GM12873 (cell line): Measurements from ENCODE around the gene KCNF1.

ENCODE experiments used
- TF ChIP-seq, protein P1 (sequence below): IDR thresholded peaks from 2 replicates; pipeline ENCODE4 v1.5.1; 2012; ENCODE audit warnings: low read depth, mild to moderate bottlenecking, moderate library complexity, low read length, control low read depth; ENCODE audit not compliant: insufficient read depth; ENCODE audit errors: missing control alignments

Gene KCNF1

DNA sequence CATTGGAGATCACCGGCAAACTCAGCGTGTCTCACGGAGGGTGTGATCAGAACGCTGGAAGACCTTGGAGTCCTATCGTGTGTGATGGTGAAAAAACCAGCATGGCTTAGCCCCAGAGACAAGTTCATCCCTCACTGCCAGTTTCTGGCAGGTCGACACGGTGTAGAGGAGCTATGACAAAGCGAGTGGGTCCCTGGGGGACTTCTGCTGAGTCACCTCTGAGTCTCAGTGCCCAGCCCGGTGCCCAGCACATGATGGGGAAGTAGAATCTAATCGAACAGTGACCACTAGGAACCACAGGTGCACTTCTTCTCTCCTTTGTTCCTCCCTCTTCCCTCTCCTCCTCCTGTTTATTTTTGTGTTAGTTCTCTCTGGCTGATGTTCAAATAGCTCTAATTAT lies 45.9 kb upstream of the KCNF1 start:
- TF ChIP-seq, protein P1, sequence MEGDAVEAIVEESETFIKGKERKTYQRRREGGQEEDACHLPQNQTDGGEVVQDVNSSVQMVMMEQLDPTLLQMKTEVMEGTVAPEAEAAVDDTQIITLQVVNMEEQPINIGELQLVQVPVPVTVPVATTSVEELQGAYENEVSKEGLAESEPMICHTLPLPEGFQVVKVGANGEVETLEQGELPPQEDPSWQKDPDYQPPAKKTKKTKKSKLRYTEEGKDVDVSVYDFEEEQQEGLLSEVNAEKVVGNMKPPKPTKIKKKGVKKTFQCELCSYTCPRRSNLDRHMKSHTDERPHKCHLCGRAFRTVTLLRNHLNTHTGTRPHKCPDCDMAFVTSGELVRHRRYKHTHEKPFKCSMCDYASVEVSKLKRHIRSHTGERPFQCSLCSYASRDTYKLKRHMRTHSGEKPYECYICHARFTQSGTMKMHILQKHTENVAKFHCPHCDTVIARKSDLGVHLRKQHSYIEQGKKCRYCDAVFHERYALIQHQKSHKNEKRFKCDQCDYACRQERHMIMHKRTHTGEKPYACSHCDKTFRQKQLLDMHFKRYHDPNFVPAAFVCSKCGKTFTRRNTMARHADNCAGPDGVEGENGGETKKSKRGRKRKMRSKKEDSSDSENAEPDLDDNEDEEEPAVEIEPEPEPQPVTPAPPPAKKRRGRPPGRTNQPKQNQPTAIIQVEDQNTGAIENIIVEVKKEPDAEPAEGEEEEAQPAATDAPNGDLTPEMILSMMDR, result no peak

DNA sequence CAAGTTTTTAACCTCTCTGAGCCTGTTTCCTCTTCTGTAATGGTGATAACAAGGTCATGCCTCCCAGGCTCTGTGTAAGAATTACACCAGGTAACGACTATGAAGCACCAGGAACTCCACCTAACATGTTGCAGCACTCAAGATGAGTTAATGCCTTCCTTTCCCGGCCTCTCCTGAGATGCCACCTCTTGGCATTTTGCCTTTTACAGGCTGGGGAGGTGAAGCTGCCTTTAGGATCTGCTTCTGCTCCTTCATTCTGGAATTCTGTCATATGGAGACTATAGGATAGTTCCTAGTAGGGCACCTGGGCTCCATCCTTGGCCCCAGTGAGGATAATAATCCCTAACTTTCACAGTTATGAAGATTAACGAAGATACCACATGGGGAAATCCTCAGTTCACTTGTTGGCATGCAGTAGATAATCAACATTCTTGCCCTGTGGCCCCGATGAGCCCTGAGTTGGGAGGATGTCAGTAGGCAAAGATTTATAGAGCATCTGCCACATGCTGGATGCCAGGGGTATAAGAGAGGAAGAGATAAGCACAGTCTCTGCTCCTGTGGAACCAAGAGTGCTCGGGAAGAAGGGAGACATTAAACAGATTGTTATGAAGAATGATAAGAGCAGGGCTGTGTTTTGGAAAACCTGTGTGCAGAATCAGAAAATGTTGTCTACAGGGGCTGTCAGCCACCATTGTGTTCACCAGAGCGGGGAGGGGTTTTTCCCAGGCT lies 43.9 kb upstream of the KCNF1 start:
- TF ChIP-seq, protein P1, result no peak

DNA sequence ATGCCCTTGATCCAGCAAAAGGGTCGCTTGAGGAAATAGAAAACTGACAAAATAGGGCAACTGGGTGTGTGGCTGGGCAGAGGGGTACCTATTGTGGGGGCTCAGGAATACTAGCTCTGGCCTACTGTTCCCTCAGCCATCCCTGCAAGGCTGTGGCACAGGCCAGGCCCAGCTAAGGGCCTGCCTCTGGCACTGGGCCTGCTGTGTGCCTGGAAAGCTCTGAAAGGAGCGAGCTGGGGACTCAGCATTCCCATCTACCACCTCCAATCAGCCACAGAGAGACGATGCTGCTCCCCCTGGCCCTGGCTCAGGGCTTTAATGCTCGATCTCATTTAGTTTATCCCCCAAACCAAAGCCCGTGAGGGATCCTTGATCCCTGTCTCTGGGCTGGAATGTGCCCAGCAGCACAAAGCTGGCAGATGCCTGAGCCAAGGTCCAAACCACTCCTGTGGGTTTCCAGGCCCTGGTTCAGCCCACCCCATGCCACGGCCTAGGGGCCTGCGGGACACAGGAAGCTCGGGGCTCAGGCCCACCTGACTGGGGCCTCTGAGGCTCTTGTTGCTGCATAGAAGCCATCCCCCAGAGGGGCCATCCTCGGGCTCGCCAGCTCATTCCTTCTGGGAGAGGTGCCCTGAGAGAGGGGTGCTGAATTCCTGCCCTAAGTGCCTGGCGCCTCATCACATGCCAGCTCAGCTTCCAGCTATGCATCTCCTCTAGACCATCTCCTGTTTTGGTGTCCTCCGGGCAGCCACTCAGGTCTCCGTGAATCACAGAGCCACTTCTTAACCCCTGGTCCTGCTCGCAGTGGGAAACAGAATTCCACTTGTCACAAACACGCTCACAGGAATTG lies 43.0 kb upstream of the KCNF1 start:
- TF ChIP-seq, protein P1, result no peak

DNA sequence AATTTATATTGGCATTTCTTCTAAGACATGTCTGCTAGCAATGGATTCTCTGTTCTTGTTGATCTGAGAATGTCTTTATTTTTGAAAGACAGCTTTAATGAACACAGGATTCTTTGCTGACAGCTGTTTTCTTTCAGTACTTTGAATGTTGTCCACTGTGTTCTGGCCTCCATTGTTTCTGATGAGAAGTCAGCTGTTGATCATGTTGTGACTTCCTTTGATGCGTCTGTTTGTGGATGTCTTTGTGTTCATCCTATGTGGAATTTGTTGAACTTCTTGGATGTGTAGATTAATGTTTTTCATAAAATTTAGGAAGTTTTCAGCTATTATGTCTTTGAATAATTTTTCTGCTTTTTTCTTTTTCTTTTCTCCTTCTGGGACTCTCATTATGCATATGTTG lies 39.8 kb upstream of the KCNF1 start:
- TF ChIP-seq, protein P1, result no peak

DNA sequence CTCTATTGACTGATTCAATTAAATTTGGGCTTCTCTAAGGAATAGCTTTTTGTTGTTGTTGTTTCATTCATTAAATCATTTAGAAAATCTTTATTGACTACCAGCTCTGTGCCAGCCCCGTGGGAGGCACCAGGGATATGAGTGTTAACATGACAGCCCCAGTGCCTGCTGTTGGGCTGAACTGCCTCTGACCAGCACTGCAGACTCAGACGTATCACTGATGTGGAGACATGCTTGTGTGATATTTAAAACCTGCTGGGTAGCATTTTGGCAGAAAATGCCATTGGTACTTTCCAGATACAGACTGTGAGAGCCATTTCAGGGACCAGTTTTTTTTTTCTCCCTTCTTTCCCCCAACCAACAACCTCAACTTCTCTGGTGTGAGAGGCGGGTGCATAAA lies 38.6 kb upstream of the KCNF1 start:
- TF ChIP-seq, protein P1, result no peak

DNA sequence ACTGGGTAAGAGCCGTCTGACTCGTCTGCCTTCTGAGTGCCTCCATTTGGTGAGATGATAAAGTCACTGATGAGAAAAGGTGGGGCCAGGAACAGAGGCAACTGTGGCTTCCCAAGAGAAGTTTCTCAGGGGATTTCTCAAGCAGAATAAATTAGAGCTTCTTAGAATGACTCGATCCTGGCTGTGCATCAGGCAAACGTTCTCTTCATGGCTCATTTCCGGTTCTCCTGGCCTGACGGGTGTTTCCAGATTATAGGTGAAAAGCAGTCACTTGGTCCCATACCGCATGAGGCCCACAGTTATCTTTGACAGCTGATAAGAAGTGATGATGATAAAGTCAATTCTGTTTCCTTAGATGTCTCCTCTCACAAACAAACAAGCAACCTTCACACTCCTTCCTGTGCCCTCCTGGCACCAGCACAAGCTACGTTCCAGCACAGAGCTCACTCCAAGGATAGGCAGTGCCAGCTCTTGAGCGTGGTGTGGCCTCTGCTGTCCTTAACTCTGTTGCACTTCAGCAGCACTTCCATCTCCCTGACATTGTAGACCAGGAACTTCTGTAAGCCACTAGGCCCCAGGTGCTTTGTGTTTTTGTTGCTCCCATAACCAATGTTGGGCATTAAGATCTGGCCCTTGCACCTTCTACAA lies 37.8 kb upstream of the KCNF1 start:
- TF ChIP-seq, protein P1, result no peak

DNA sequence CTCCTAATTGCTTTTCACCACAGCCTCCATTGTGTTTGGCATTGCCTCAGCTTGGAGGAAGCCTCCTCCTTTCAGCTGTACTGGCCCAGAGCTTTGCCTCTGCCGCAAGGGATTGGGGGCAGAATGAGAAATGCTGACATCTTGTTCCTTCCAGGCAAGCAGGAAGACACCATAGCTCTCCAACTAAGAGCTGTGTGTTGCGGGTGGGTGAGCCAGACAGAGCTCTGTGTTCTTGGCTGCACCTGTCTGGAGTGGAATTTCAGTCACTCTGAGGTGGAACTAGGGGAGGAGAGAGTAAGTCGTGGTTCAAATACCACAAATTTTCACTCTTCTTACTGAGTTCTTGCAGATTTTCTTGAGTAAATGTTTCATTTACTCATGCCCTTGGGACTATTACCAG lies 36.6 kb upstream of the KCNF1 start:
- TF ChIP-seq, protein P1, result no peak
